GM12891 (cell line): ENCODE measurements around the gene FLOT1.

Experiments used
- PAX5 ChIP-seq: IDR thresholded peaks from 2 replicates; pipeline ENCODE4 v1.6.1; 2011; ENCODE audit warnings: low read length, moderate library complexity, mild to moderate bottlenecking; ENCODE audit not compliant: insufficient read depth, severe bottlenecking
- POLR2A ChIP-seq: IDR thresholded peaks from 2 replicates; pipeline ENCODE4 v1.6.1; 2011; ENCODE audit warnings: low read depth, low read length, control low read depth
- POLR2AphosphoS5 ChIP-seq: IDR thresholded peaks from 2 replicates; pipeline ENCODE4 v1.6.1; 2011; ENCODE audit warnings: low read depth, low read length, control low read depth
- SPI1 ChIP-seq: IDR thresholded peaks from 2 replicates; pipeline ENCODE4 v1.6.1; 2011; ENCODE audit warnings: low read depth, low read length, control low read depth
- TAF1 ChIP-seq: IDR thresholded peaks from 2 replicates; pipeline ENCODE4 v1.6.1; 2011; ENCODE audit warnings: low read depth, low read length, control low read depth

DNA sequence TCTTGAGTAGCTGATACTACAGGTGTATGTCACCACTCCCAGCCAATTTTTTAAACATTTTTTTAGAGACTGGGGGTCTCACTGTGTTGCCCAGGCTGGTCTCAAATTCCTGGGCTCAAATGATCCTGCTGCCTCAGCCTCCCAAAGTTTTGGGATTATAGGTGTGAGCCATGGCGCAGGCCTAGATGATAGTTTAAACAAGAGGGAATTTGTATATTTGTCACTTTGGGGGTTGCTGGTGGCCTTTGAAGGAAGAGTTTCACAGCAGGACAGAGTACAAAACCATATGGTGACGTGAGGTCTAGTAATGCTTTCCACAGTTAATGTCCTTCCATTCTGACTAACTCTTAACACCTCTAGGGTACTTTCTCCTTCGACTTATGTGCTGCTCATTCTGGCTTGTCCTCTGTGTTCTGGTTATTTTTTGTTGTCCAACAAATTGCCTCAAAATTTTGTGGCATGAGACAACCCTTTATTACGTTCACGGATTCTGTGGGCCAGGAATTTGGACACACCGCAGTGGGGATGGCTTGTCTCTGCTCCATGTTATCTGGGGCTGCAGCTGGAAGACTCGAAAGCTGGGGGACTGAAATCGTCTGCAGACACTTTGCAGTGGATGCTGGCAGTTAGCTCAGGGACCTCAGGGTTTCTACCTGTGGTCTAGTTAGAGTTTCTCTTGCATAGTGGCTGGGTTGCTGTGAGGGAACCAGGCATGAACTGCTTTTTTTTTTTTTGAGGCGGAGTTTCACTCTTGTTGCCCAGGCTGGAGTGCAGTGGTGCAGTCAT, 24.9 kb upstream of the FLOT1 start:
- TF ChIP-seq POLR2AphosphoS5 (no peak), POLR2A (no peak), TAF1 (no peak), SPI1 (no peak), PAX5 (no peak)
